Measurements from ENCODE around the gene SMIM44. TPM values are rescaled to one million over a fixed set of nuclear protein-coding genes. Genes with fewer than 3 reads are reported as not detected.
A peak's percentile ranks its signal among the peaks of the same experiment; 100 is the strongest.

Gene SMIM44
- total RNA-seq, 1 experiment from 2014 or later = not detected

DNA sequence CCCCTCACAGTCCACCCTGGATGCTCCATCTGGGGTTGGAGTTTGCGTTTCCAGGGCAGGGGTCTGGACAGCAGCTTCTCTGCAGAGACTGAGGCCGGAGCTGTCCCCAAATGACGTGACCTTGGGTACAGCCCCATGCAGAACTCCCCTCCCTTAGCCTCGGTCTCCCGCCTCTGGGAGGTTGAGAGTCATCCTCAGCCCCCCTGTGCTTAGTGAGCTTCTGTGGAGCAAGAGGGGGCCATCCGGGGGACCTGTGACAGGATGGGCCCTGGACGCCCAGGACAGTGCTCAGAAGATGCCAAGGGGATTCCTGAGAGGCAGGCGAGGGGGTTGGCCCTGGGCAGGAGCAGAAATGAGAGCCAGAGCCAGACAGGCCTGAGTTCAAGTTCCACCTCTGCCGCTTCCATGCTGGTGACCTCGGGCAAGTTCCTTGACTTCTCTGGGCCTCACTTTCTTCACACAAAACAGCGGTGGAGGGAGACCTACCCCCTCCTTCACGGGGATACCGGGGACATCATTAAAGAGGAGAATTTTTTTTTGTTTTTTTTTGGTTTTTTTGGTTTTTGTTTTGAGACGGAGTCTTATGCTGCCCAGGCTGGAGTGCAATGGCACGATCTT lies 23.2 kb downstream of the SMIM44 start:
- Histone ChIP-seq H4K8ac (replicated peaks; ENCODE audit: insufficient read length, low read depth, low read length) (no peak overlapping the region), H3K4ac (ENCODE audit: low read depth, low read length) (no peak overlapping the region), H3K4me1 (ENCODE audit: insufficient read depth, low read length) (no peaks in the 10 kb centered on the region; the same call in 1 of the 2 replicates), H3K56ac (ENCODE audit: insufficient read length, low read depth, low read length) (no peak overlapping the region), H4K20me1 (ENCODE audit: control insufficient read depth, insufficient read depth, insufficient read length) (no peaks in the 10 kb centered on the region), H3K79me1 (ENCODE audit: insufficient read depth, low read depth, low read length, poor library complexity, severe bottlenecking) (no peaks in the 10 kb centered on the region), H3K23ac (ENCODE audit: insufficient read length, low read depth, low read length) (no peak overlapping the region), H2AFZ (ENCODE audit: low read length) (no peak overlapping the region), H2AK5ac (ENCODE audit: insufficient read length, low read length) (no peak overlapping the region), H3K27me3 (ENCODE audit: insufficient read depth, low read length) (peaks cover 17% of the 10 kb centered on the region), H2BK12ac (ENCODE audit: insufficient read length, low read depth, low read length) (no peak overlapping the region), H3K27ac (ENCODE audit: insufficient read length, low read depth, low read length) (no peak overlapping the region), H3K79me2 (ENCODE audit: insufficient read depth, low read length) (no peaks in the 10 kb centered on the region), H3K14ac (ENCODE audit: insufficient read depth, low read length) (no peak overlapping the region), H3K9ac (ENCODE audit: extremely low read depth, insufficient read length, low read length) (no peak overlapping the region), H3K23me2 (ENCODE audit: insufficient read length, low read depth, low read length, poor library complexity, severe bottlenecking) (peaks cover 3% of the 10 kb centered on the region), H3K9me3 (ENCODE audit: control insufficient read depth, low read depth, low read length) (no peaks in the 10 kb centered on the region), H3K18ac (ENCODE audit: insufficient read length, low read depth, low read length) (no peak overlapping the region), H2BK5ac (ENCODE audit: insufficient read length, low read length) (no peak overlapping the region), H3T11ph (ENCODE audit: low read length) (no peak overlapping the region), H4K91ac (ENCODE audit: insufficient read length, low read depth, low read length) (no peak overlapping the region), H2BK15ac (ENCODE audit: low read depth, low read length) (no peak overlapping the region), H2BK120ac (ENCODE audit: low read depth, low read length, poor library complexity, severe bottlenecking) (no peak overlapping the region), H4K5ac (ENCODE audit: insufficient read length, low read depth, low read length) (no peak overlapping the region), H3K4me2 (ENCODE audit: insufficient read depth, insufficient read length, low read length) (no peak overlapping the region), H2BK20ac (ENCODE audit: low read depth, low read length, poor library complexity, severe bottlenecking) (no peak overlapping the region)
- H3K4me1 Mint-ChIP-seq = peaks cover 14 to 30% of the 10 kb centered on the region in 2 experiments
- no peaks in the 10 kb centered on the region for H3K36me3 Mint-ChIP-seq (ENCODE audit: insufficient read depth in 1 of 3, low read depth in 3 of 3)
- no CpG with 5 or more reads among the region's 15 CpGs for WGBS (ENCODE audit: extremely low coverage, insufficient read length, low lambda C conversion rate)
- peaks cover 75% of the 10 kb centered on the region for H3K27me3 Mint-ChIP-seq (ENCODE audit: low read depth)
- H3K9me3 Mint-ChIP-seq = no peaks in the 10 kb centered on the region
- no peak for DNase-seq
- H3K27ac Mint-ChIP-seq = no peak overlapping the region
- 0 out of 5 replicates have a peak overlapping the region, but pooled peaks of 1 of the 2 experiments have one; percentile 20 for H3K4me3 Mint-ChIP-seq
- TF ChIP-seq, protein P1, sequence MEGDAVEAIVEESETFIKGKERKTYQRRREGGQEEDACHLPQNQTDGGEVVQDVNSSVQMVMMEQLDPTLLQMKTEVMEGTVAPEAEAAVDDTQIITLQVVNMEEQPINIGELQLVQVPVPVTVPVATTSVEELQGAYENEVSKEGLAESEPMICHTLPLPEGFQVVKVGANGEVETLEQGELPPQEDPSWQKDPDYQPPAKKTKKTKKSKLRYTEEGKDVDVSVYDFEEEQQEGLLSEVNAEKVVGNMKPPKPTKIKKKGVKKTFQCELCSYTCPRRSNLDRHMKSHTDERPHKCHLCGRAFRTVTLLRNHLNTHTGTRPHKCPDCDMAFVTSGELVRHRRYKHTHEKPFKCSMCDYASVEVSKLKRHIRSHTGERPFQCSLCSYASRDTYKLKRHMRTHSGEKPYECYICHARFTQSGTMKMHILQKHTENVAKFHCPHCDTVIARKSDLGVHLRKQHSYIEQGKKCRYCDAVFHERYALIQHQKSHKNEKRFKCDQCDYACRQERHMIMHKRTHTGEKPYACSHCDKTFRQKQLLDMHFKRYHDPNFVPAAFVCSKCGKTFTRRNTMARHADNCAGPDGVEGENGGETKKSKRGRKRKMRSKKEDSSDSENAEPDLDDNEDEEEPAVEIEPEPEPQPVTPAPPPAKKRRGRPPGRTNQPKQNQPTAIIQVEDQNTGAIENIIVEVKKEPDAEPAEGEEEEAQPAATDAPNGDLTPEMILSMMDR (conservative IDR thresholded peaks at IDR 0.05) = no peak
